HepG2 (cell line): ENCODE results near the gene DSC3. TPM values are rescaled to one million over a fixed set of nuclear protein-coding genes. Genes with fewer than 3 reads are reported as not detected.

Experiments
- ARNTL ChIP-seq: sonication (generic); formaldehyde crosslinking; IDR thresholded peaks from 2 replicates; pipeline ENCODE4 v1.4.0; 2020; ENCODE audit warnings: mild to moderate bottlenecking, missing genetic modification reagents
- DNMT1 ChIP-seq: sonication (generic); formaldehyde crosslinking; IDR thresholded peaks from 2 replicates; pipeline ENCODE4 v1.5.1; 2020; ENCODE audit warnings: mild to moderate bottlenecking, missing genetic modification reagents
- SIX1 ChIP-seq: sonication (generic); formaldehyde crosslinking; IDR thresholded peaks from 2 replicates; pipeline ENCODE4 v1.4.0; 2020; ENCODE audit warnings: missing genetic modification reagents, borderline replicate concordance
- ZFP1 ChIP-seq: IDR thresholded peaks from 2 replicates; pipeline ENCODE4 v1.6.1; 2016
- polyA plus RNA-seq, 8 experiments: library from polyadenylated mRNA; depleted of rRNA in 3 of 8; stranded (reverse) in 7 of 8; unstranded in 1 of 8; fragments of >200 nt; fragmentation: Illumina TruSeq in 4 of 8; extraction: Trizol in 4 of 8; gene quantifications; 2 replicates each; pipeline versions ENCODE4 v1.2.1 to v1.2.3, GENCODE V29; 2011 to 2016; ENCODE audit warnings: low read depth in 4 of 8, missing spikeins in 1 of 8, mixed read lengths in 1 of 8; ENCODE audit not compliant: insufficient read depth in 1 of 8
- total RNA-seq, 5 experiments: library from RNA; depleted of rRNA; stranded (reverse); fragments of >200 nt; fragmentation: Illumina TruSeq; extraction: Trizol; gene quantifications; 2 replicates each; pipeline ENCODE4 v1.2.3, GENCODE V29; 2016; ENCODE audit warnings: low read depth in 1 of 5
- TF ChIP-seq, protein P1 (sequence below): sonication (generic); formaldehyde crosslinking; IDR thresholded peaks from 2 replicates; pipeline ENCODE4 v1.5.1; 2020; ENCODE audit warnings: mild to moderate bottlenecking, missing genetic modification reagents, moderate library complexity
- TF ChIP-seq, protein P2 (sequence below): IDR thresholded peaks from 2 replicates; pipeline ENCODE4 v1.6.1; 2016
- TF ChIP-seq, protein P3 (sequence below): sonication (generic); formaldehyde crosslinking; IDR thresholded peaks from 2 replicates; pipeline ENCODE4 v1.5.1; 2020; ENCODE audit warnings: mild to moderate bottlenecking, missing genetic modification reagents, borderline replicate concordance

DSC3 gene
- total and polyA plus RNA-seq, 2 of the 13 experiments (the other 11 are each of a cell fraction or from before 2014, with no cell fraction given) = 0.05 to 0.38 TPM

DNA sequence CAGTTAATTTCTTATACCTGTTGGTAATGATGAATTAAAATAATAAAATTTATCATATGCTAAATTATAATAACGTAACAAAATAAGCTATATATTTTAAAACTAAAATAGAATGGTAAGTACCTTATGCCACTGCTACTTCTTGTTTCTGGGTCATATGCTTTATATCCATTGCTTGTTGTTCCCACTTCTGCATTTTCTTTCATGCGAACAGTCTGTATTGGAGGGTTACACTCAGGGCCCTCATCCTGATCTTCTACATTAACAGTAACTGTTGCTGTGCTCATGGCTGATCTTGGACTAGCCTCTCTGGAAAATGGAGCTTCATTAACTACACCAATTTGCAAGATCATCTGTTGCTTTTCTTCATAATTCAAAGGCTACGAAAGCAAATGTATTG, 37.4 kb upstream of the DSC3 start (continued):
- TF ChIP-seq, protein P1, sequence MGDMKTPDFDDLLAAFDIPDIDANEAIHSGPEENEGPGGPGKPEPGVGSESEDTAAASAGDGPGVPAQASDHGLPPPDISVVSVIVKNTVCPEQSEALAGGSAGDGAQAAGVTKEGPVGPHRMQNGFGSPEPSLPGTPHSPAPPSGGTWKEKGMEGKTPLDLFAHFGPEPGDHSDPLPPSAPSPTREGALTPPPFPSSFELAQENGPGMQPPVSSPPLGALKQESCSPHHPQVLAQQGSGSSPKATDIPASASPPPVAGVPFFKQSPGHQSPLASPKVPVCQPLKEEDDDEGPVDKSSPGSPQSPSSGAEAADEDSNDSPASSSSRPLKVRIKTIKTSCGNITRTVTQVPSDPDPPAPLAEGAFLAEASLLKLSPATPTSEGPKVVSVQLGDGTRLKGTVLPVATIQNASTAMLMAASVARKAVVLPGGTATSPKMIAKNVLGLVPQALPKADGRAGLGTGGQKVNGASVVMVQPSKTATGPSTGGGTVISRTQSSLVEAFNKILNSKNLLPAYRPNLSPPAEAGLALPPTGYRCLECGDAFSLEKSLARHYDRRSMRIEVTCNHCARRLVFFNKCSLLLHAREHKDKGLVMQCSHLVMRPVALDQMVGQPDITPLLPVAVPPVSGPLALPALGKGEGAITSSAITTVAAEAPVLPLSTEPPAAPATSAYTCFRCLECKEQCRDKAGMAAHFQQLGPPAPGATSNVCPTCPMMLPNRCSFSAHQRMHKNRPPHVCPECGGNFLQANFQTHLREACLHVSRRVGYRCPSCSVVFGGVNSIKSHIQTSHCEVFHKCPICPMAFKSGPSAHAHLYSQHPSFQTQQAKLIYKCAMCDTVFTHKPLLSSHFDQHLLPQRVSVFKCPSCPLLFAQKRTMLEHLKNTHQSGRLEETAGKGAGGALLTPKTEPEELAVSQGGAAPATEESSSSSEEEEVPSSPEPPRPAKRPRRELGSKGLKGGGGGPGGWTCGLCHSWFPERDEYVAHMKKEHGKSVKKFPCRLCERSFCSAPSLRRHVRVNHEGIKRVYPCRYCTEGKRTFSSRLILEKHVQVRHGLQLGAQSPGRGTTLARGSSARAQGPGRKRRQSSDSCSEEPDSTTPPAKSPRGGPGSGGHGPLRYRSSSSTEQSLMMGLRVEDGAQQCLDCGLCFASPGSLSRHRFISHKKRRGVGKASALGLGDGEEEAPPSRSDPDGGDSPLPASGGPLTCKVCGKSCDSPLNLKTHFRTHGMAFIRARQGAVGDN (CRISPR knock-in tag) = no peak
- no peak for TF ChIP-seq DNMT1 (CRISPR knock-in tag)
- TF ChIP-seq, protein P2, sequence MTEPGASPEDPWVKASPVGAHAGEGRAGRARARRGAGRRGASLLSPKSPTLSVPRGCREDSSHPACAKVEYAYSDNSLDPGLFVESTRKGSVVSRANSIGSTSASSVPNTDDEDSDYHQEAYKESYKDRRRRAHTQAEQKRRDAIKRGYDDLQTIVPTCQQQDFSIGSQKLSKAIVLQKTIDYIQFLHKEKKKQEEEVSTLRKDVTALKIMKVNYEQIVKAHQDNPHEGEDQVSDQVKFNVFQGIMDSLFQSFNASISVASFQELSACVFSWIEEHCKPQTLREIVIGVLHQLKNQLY (CRISPR knock-in tag) = no peak
- no peak for TF ChIP-seq ZFP1 (CRISPR knock-in tag)
- no peak for TF ChIP-seq SIX1 (CRISPR knock-in tag)
- TF ChIP-seq ARNTL (CRISPR knock-in tag) = no peak
- TF ChIP-seq, protein P3, sequence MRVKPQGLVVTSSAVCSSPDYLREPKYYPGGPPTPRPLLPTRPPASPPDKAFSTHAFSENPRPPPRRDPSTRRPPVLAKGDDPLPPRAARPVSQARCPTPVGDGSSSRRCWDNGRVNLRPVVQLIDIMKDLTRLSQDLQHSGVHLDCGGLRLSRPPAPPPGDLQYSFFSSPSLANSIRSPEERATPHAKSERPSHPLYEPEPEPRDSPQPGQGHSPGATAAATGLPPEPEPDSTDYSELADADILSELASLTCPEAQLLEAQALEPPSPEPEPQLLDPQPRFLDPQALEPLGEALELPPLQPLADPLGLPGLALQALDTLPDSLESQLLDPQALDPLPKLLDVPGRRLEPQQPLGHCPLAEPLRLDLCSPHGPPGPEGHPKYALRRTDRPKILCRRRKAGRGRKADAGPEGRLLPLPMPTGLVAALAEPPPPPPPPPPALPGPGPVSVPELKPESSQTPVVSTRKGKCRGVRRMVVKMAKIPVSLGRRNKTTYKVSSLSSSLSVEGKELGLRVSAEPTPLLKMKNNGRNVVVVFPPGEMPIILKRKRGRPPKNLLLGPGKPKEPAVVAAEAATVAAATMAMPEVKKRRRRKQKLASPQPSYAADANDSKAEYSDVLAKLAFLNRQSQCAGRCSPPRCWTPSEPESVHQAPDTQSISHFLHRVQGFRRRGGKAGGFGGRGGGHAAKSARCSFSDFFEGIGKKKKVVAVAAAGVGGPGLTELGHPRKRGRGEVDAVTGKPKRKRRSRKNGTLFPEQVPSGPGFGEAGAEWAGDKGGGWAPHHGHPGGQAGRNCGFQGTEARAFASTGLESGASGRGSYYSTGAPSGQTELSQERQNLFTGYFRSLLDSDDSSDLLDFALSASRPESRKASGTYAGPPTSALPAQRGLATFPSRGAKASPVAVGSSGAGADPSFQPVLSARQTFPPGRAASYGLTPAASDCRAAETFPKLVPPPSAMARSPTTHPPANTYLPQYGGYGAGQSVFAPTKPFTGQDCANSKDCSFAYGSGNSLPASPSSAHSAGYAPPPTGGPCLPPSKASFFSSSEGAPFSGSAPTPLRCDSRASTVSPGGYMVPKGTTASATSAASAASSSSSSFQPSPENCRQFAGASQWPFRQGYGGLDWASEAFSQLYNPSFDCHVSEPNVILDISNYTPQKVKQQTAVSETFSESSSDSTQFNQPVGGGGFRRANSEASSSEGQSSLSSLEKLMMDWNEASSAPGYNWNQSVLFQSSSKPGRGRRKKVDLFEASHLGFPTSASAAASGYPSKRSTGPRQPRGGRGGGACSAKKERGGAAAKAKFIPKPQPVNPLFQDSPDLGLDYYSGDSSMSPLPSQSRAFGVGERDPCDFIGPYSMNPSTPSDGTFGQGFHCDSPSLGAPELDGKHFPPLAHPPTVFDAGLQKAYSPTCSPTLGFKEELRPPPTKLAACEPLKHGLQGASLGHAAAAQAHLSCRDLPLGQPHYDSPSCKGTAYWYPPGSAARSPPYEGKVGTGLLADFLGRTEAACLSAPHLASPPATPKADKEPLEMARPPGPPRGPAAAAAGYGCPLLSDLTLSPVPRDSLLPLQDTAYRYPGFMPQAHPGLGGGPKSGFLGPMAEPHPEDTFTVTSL (CRISPR knock-in tag) = no peak
